ENCODE measurements around the gene IQSEC3.

The IQSEC3 gene

GRCh38 chr12:220946-221550 is 154.5 kb downstream of the IQSEC3 start:
- TF ChIP-seq CTCF (IDR thresholded peaks at IDR 0.05; ENCODE audit: low read depth, low read length), result no peak

GRCh38 chr12:221736-222135 is 155.2 kb downstream of the IQSEC3 start:
- DNase-seq (ENCODE audit: low read depth in 2 of 2), result no peak
- no peak for TF ChIP-seq CTCF (IDR thresholded peaks at IDR 0.05; ENCODE audit: low read depth, low read length)
- no peak overlapping the region for H3K4me3 ChIP-seq (replicated peaks in 1 of 2; ENCODE audit: low read depth in 2 of 2, low read length in 2 of 2)

More at GRCh38 chr12:220946-221550, 154.5 kb downstream of the IQSEC3 start:
- H3K4me3 ChIP-seq (replicated peaks in 1 of 2; ENCODE audit: low read depth in 2 of 2, low read length in 2 of 2), result no peak overlapping the region
- no peak for DNase-seq (ENCODE audit: low read depth in 2 of 2)

GRCh38 chr12:223841-224240 is 157.3 kb downstream of the IQSEC3 start:
- H3K4me3 ChIP-seq (replicated peaks in 1 of 2; ENCODE audit: low read depth in 2 of 2, low read length in 2 of 2), result no peak overlapping the region
- no peak for DNase-seq (ENCODE audit: low read depth in 2 of 2)
- no peak for TF ChIP-seq CTCF (IDR thresholded peaks at IDR 0.05; ENCODE audit: low read depth, low read length)

- no peak for DNase-seq (ENCODE audit: low read depth in 2 of 2)
- H3K4me3 ChIP-seq (replicated peaks in 1 of 2; ENCODE audit: low read depth in 2 of 2, low read length in 2 of 2), result no peak overlapping the region
- no peak for TF ChIP-seq CTCF (IDR thresholded peaks at IDR 0.05; ENCODE audit: low read depth, low read length)
Measured at GRCh38 chr12:224330-224729, 157.8 kb downstream of the IQSEC3 start.

GRCh38 chr12:225012-225411 is 158.4 kb downstream of the IQSEC3 start:
- no peak overlapping the region for H3K4me3 ChIP-seq (replicated peaks in 1 of 2; ENCODE audit: low read depth in 2 of 2, low read length in 2 of 2)
- no peak for DNase-seq (ENCODE audit: low read depth in 2 of 2)
- no peak for TF ChIP-seq CTCF (IDR thresholded peaks at IDR 0.05; ENCODE audit: low read depth, low read length)

- no peak overlapping the region for H3K4me3 ChIP-seq (replicated peaks in 1 of 2; ENCODE audit: low read depth in 2 of 2, low read length in 2 of 2)
- no peak for DNase-seq (ENCODE audit: low read depth in 2 of 2)
- TF ChIP-seq CTCF (IDR thresholded peaks at IDR 0.05; ENCODE audit: low read depth, low read length), result no peak
Measured at GRCh38 chr12:226401-226800, 159.8 kb downstream of the IQSEC3 start.

All from cardiac fibroblast (primary cell).